SK-N-SH (cell line): ENCODE measurements around the gene PIBF1. TPM values are rescaled to one million over a fixed set of nuclear protein-coding genes. Genes with fewer than 3 reads are reported as not detected.

Experiments used
- polyA plus RNA-seq, 3 experiments: library from polyadenylated mRNA; depleted of rRNA; stranded (reverse); fragments of >200 nt; gene quantifications; 2 replicates each; pipeline ENCODE4 v1.2.3, GENCODE V29; 2012
- small RNA-seq, 7 experiments: library from RNA; depleted of rRNA; stranded (forward); fragments of <200 nt; gene quantifications; one replicate each; pipeline ENCODE3, GENCODE V24; 2012

The PIBF1 gene
- polyA plus RNA-seq, 1 of the 3 experiments (the other 2 are of a cell fraction) = 3.9 TPM

Small RNA genes within 50 kb of the gene (small RNA-seq; reads per million reads assigned to genes)
- gene RNU6-79P = 0 reads per million in 7 experiments

Other genes with a start within 250 kb of the PIBF1 start
- 8.2 and 9.7 TPM in 2 replicates for gene MZT1, start 54.5 kb upstream of the PIBF1 start, polyA plus RNA-seq (2012; rRNA removed)
- gene BORA, start 54.2 kb upstream of the PIBF1 start, polyA plus RNA-seq (2012; rRNA removed) = 1.4 and 2.0 TPM in 2 replicates
- gene DIS3, start 233 bp upstream of the PIBF1 start, polyA plus RNA-seq (2012; rRNA removed) = 14.7 and 15.7 TPM in 2 replicates